Endothelial cell of umbilical vein (primary cell): ENCODE results near the gene NTMT1. TPM values are rescaled to one million over a fixed set of nuclear protein-coding genes. Genes with fewer than 3 reads are reported as not detected.
A peak's percentile ranks its signal among the peaks of the same experiment; 100 is the strongest.

Experiments
- BruUV-seq: library from RNA; stranded (reverse); fragments of 400-500 nt; replicated peaks from 2 replicates; lab custom pipeline; 2021; lab: Mats Ljungman, UMichigan
- CTCF ChIA-PET: fragments of 300-600, 350-600 bp; sonication (Branson Sonifier 250); formaldehyde crosslinking; loops from one replicate; lab custom pipeline; 2021; ENCODE audit warnings: antibody characterized with exemption, inconsistent platforms; lab: Charles Lee
- POLR2A ChIA-PET: fragments of 300-600, 350-600 bp; sonication (Branson Sonifier 250); formaldehyde crosslinking; loops from one replicate; lab custom pipeline; 2021; ENCODE audit warnings: antibody characterized with exemption, inconsistent platforms; lab: Charles Lee
- DNase-seq: peaks from one replicate; pipeline ENCODE4 v3.0.0-alpha.2; 2011; ENCODE audit warnings: low read depth, low spot score
- FAIRE-seq: peaks from 2 replicates; lab custom pipeline; 2011; peaks lifted over from hg19 to GRCh38; lab: Jason Lieb, UNC
- H2AFZ ChIP-seq: 2 replicates; pipeline ENCODE4 v1.6.0; 2012; ENCODE audit warnings: low read depth, low read length, control low read depth, inconsistent platforms
- H3K27ac ChIP-seq: 2 replicates; pipeline ENCODE4 v1.5.1; 2011; ENCODE audit warnings: low read depth, mild to moderate bottlenecking, control low read depth, low read length, moderate library complexity; ENCODE audit not compliant: insufficient read depth
- H3K27me3 ChIP-seq, 2 experiments: 2 replicates each; pipeline versions ENCODE4 v1.6.0 to v1.6.1; 2011; ENCODE audit warnings: low read length in 2 of 2, mixed read lengths in 1 of 2; ENCODE audit not compliant: control insufficient read depth in 2 of 2, insufficient read depth in 2 of 2
- H3K36me3 ChIP-seq, 2 experiments: 2 replicates in 1 of 2; 3 replicates in 1 of 2; pipeline ENCODE4 v1.5.1; 2011; ENCODE audit warnings: low read length in 2 of 2, mild to moderate bottlenecking in 1 of 2, moderate library complexity in 1 of 2; ENCODE audit not compliant: control insufficient read depth in 2 of 2, insufficient read depth in 2 of 2; ENCODE audit errors: extremely low read depth in 1 of 2
- H3K4me1 ChIP-seq: 3 replicates; pipeline ENCODE4 v1.5.1; 2011; ENCODE audit warnings: mild to moderate bottlenecking, low read length; ENCODE audit not compliant: control insufficient read depth, insufficient read depth; ENCODE audit errors: extremely low read depth
- H3K4me2 ChIP-seq: 2 replicates; pipeline ENCODE4 v1.6.1; 2011; ENCODE audit warnings: low read length, control low read depth, mixed read lengths; ENCODE audit not compliant: insufficient read depth
- H3K4me3 ChIP-seq, 3 experiments: fragments of 200-600 bp in 1 of 3; sonication (generic), shearing (Covaris generic) in 1 of 3; replicated peaks in 1 of 3; 2 replicates each; pipeline ENCODE4 v1.5.1; 2011 to 2016; ENCODE audit warnings: control low read depth in 3 of 3, low read length in 3 of 3, mild to moderate bottlenecking in 2 of 3, inconsistent platforms in 1 of 3, low read depth in 1 of 3, moderate library complexity in 1 of 3; ENCODE audit not compliant: insufficient read depth in 1 of 3
- H3K79me2 ChIP-seq: 2 replicates; pipeline ENCODE4 v1.6.0; 2012; ENCODE audit warnings: low read length, inconsistent platforms; ENCODE audit not compliant: control insufficient read depth, insufficient read depth
- H3K9ac ChIP-seq: replicated peaks from 2 replicates; pipeline ENCODE3; 2011; ENCODE audit warnings: low read length, control low read depth; ENCODE audit not compliant: insufficient read depth; ENCODE audit errors: extremely low read depth
- H3K9me1 ChIP-seq: replicated peaks from 3 replicates; pipeline ENCODE4 v1.6.0; 2011; ENCODE audit warnings: mild to moderate bottlenecking, low read length; ENCODE audit not compliant: control insufficient read depth, insufficient read depth; ENCODE audit errors: extremely low read depth
- H3K9me3 ChIP-seq: replicated peaks from 2 replicates; pipeline ENCODE4 v1.5.1; 2012; ENCODE audit warnings: low read length, inconsistent platforms; ENCODE audit not compliant: control insufficient read depth, insufficient read depth
- H4K20me1 ChIP-seq: replicated peaks from 2 replicates; pipeline ENCODE3; 2011; ENCODE audit warnings: mild to moderate bottlenecking, low read length; ENCODE audit not compliant: control insufficient read depth, insufficient read depth; ENCODE audit errors: extremely low read depth
- EZH2 ChIP-seq: IDR thresholded peaks from 2 replicates; pipeline ENCODE4 v1.6.1; 2012; ENCODE audit warnings: borderline replicate concordance, low read depth, mild to moderate bottlenecking, moderate library complexity, low read length, inconsistent platforms; ENCODE audit not compliant: severe bottlenecking
- FOS ChIP-seq: IDR thresholded peaks from 2 replicates; pipeline ENCODE4 v1.6.1; 2011; ENCODE audit warnings: mild to moderate bottlenecking, low read length, moderate library complexity, borderline replicate concordance; ENCODE audit not compliant: insufficient read depth
- GATA2 ChIP-seq: IDR thresholded peaks from 2 replicates; pipeline ENCODE4 v1.7.0; 2011; ENCODE audit warnings: low read depth, mild to moderate bottlenecking, moderate library complexity, mixed read lengths, low read length; ENCODE audit not compliant: insufficient read length, insufficient read depth
- JUN ChIP-seq: IDR thresholded peaks from 2 replicates; pipeline ENCODE4 v1.6.1; 2011; ENCODE audit warnings: borderline replicate concordance, low read depth; ENCODE audit not compliant: insufficient read length, insufficient read depth
- MYC ChIP-seq: IDR thresholded peaks from one replicate; pipeline ENCODE4 v1.6.1; 2011; ENCODE audit warnings: mild to moderate bottlenecking, low read depth, low read length
- POLR2A ChIP-seq: IDR thresholded peaks from 2 replicates; pipeline ENCODE4 v1.6.1; 2012; ENCODE audit warnings: low read depth, mild to moderate bottlenecking, control low read depth, low read length
- POLR2AphosphoS5 ChIP-seq: IDR thresholded peaks from 2 replicates; pipeline ENCODE4 v1.6.1; 2012; ENCODE audit warnings: low read depth, mild to moderate bottlenecking, control low read depth, low read length, moderate library complexity; ENCODE audit not compliant: insufficient read depth
- dilution Hi-C: fragments of 300-500 bp; cut with MboI; formaldehyde crosslinking; loops from one replicate; pipeline ENCODE4 v1.15.0; 2019; ENCODE audit warnings: low sequenced_read_pairs; ENCODE audit not compliant: extremely low pct_ligation_motif_present
- intact Hi-C: fragments of 100-400 bp; cut with micrococcal nuclease; formaldehyde crosslinking; loops from one replicate; pipeline ENCODE4 v1.10.0; 2022
- polyA plus RNA-seq, 4 experiments: library from polyadenylated mRNA; depleted of rRNA in 3 of 4; stranded (reverse) in 3 of 4; unstranded in 1 of 4; fragments of >200 nt; gene quantifications; 2 replicates each; pipeline versions ENCODE4 v1.2.1 to v1.2.3, GENCODE V29; 2011 to 2012; ENCODE audit warnings: missing spikeins in 1 of 4
- total RNA-seq: library from RNA; stranded (reverse); gene quantifications from 2 replicates; pipeline ENCODE4 v1.2.3, GENCODE V29; 2021
- TF ChIP-seq, protein P1 (sequence below): IDR thresholded peaks from 2 replicates; pipeline ENCODE4 v1.6.1; 2011; ENCODE audit not compliant: insufficient read depth, insufficient read length
- TF ChIP-seq, protein P2 (sequence below), 2 donors: IDR thresholded peaks; 1 replicate in 1 of 2; 2 replicates in 1 of 2; pipeline ENCODE4 v1.5.1; 2011; ENCODE audit warnings: low read length in 2 of 2, mild to moderate bottlenecking in 2 of 2, moderate library complexity in 2 of 2, control low read depth in 1 of 2, inconsistent platforms in 1 of 2, low read depth in 1 of 2; ENCODE audit not compliant: insufficient read depth in 1 of 2; ENCODE audit errors: extremely low read depth in 1 of 2

NTMT1 gene
- total and polyA plus RNA-seq, 2 donors (not counting 3 experiments of a cell fraction or from before 2014, with no cell fraction given), result 47.6 to 58.3 TPM

GRCh38 chr9:129596541-129597331 lies 29.2 kb upstream of the NTMT1 start:
- Histone ChIP-seq H3K36me3 (no peaks in the 10 kb centered on the region), H3K27ac (no peak overlapping the region), H3K4me1 (peaks cover 10% of the 10 kb centered on the region), H3K4me2 (peak overlapping the region; percentile 40), H3K4me3 (peak overlapping the region in 2 of 3 experiments; percentile 15 to 33), H3K9me3 (no peaks in the 10 kb centered on the region), H3K9ac (peak overlapping the region; percentile 40), H3K9me1 (no peaks in the 10 kb centered on the region), H4K20me1 (no peaks in the 10 kb centered on the region), H3K27me3 (no peaks in the 10 kb centered on the region), H2AFZ (peak overlapping the region; percentile 86), H3K79me2 (no peaks in the 10 kb centered on the region)
- intact Hi-C loops, result loop anchor here (5.0 kb wide), 1 partner anchor 44 kb away; no protein-coding TSS in a partner anchor
- FAIRE-seq (peak; percentile 67), DNase-seq (no peak)
- ChIA-PET CTCF (interaction anchor here (1.1 to 2.0 kb wide), 5 partner anchors 28 to 465 kb away, joined by 3 to 8 read pairs (median 3); no protein-coding TSS in a partner anchor), POLR2A (no interaction called here)
- dilution Hi-C loops, result no loop called here
- no TSS peak for BruUV-seq
- no peak for TF ChIP-seq GATA2
- TF ChIP-seq EZH2, result no peak
- no peak for TF ChIP-seq FOS
- TF ChIP-seq POLR2AphosphoS5, result no peak
- TF ChIP-seq JUN, result no peak
- TF ChIP-seq MYC, result no peak
- TF ChIP-seq, protein P1, sequence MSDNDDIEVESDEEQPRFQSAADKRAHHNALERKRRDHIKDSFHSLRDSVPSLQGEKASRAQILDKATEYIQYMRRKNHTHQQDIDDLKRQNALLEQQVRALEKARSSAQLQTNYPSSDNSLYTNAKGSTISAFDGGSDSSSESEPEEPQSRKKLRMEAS, result no peak
- no peak for TF ChIP-seq POLR2A
- TF ChIP-seq, protein P2, sequence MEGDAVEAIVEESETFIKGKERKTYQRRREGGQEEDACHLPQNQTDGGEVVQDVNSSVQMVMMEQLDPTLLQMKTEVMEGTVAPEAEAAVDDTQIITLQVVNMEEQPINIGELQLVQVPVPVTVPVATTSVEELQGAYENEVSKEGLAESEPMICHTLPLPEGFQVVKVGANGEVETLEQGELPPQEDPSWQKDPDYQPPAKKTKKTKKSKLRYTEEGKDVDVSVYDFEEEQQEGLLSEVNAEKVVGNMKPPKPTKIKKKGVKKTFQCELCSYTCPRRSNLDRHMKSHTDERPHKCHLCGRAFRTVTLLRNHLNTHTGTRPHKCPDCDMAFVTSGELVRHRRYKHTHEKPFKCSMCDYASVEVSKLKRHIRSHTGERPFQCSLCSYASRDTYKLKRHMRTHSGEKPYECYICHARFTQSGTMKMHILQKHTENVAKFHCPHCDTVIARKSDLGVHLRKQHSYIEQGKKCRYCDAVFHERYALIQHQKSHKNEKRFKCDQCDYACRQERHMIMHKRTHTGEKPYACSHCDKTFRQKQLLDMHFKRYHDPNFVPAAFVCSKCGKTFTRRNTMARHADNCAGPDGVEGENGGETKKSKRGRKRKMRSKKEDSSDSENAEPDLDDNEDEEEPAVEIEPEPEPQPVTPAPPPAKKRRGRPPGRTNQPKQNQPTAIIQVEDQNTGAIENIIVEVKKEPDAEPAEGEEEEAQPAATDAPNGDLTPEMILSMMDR (IDR thresholded peaks at IDR 0.05; ENCODE audit: extremely low read depth in 1 of 2, insufficient read depth in 1 of 2, low read depth in 1 of 2, low read length in 2 of 2), result no peak
